Gastrocnemius medialis (tissue), 4 donors: ENCODE results near the gene OGN.

Experiments used
- POLR2A ChIP-seq, 2 donors: fragments of 450-650 bp; IDR thresholded peaks; one replicate each; pipeline ENCODE4 v1.6.1; 2017; ENCODE audit warnings: antibody characterized with exemption in 2 of 2, mild to moderate bottlenecking in 2 of 2, moderate library complexity in 2 of 2
- TF ChIP-seq, protein P1 (sequence below), 5 experiments: fragments of 450-650 bp in 3 of 5; fragments of 200-600 bp in 2 of 5; sonication (generic) in 2 of 5; IDR thresholded peaks in 4 of 5; conservative IDR thresholded peaks in 1 of 5; 1 replicate in 4 of 5; 2 replicates in 1 of 5; pipeline ENCODE4 v1.5.1; 2016 to 2019; ENCODE audit warnings: antibody characterized with exemption in 5 of 5, mild to moderate bottlenecking in 3 of 5, moderate library complexity in 3 of 5

DNA sequence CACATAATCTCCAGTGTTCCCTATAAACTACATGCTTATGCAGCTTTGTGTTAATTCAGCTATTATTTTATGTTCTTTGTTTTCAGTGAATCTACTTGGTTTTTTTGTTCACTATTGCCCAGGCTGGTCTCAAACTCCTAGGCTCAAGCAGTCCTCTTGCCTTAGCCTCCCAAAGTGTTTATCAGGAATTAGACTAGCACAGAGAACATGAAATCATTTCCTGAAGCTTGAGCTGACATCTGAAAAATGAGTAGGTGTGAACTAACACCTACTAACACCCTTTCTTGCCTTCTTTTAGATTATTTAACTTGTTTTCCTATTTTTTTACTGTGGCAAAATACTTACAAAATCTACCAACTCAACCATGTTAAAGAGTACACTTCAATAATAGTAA, 53.6 kb downstream of the OGN start:
- TF ChIP-seq, protein P1, sequence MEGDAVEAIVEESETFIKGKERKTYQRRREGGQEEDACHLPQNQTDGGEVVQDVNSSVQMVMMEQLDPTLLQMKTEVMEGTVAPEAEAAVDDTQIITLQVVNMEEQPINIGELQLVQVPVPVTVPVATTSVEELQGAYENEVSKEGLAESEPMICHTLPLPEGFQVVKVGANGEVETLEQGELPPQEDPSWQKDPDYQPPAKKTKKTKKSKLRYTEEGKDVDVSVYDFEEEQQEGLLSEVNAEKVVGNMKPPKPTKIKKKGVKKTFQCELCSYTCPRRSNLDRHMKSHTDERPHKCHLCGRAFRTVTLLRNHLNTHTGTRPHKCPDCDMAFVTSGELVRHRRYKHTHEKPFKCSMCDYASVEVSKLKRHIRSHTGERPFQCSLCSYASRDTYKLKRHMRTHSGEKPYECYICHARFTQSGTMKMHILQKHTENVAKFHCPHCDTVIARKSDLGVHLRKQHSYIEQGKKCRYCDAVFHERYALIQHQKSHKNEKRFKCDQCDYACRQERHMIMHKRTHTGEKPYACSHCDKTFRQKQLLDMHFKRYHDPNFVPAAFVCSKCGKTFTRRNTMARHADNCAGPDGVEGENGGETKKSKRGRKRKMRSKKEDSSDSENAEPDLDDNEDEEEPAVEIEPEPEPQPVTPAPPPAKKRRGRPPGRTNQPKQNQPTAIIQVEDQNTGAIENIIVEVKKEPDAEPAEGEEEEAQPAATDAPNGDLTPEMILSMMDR (IDR thresholded peaks at IDR 0.05 in 4 of 5, conservative IDR thresholded peaks at IDR 0.05 in 1 of 5): no peak
- TF ChIP-seq POLR2A (IDR thresholded peaks at IDR 0.05): no peak
